RWPE2 (cell line): ENCODE measurements around the gene XRRA1.
A peak's percentile ranks its signal among the peaks of the same experiment; 100 is the strongest.

Source experiments
- ATAC-seq: fragments of 200-7000 bp; cut with Tn5 transposase; 3 replicates; pipeline ENCODE4 v1.9.1; 2021; ENCODE audit warnings: low read depth
- DNase-seq: peaks from one replicate; pipeline ENCODE4 v3.0.0-alpha.2; 2020; ENCODE audit warnings: low spot score
- H3K27ac ChIP-seq: fragments of 450-650 bp; 2 replicates; pipeline ENCODE4 v1.5.1; 2017; ENCODE audit warnings: mild to moderate bottlenecking; ENCODE audit not compliant: poor library complexity, severe bottlenecking
- H3K27me3 ChIP-seq: fragments of 250-450 bp; sonication (Bioruptor Pico); 2 replicates; pipeline ENCODE4 v1.5.1; 2021; ENCODE audit warnings: mild to moderate bottlenecking, moderate library complexity; ENCODE audit not compliant: insufficient read depth, poor library complexity, severe bottlenecking
- H3K36me3 ChIP-seq: fragments of 250-450 bp; sonication (Bioruptor Pico); 2 replicates; pipeline ENCODE4 v1.5.1; 2020; ENCODE audit warnings: low read depth, mild to moderate bottlenecking, moderate library complexity
- H3K4me1 ChIP-seq: fragments of 250-450 bp; sonication (Bioruptor Pico); 2 replicates; pipeline ENCODE4 v1.5.1; 2021; ENCODE audit warnings: mild to moderate bottlenecking, moderate library complexity; ENCODE audit not compliant: insufficient read depth, poor library complexity, severe bottlenecking
- H3K4me3 ChIP-seq: fragments of 250-450 bp; sonication (Bioruptor Pico); 2 replicates; pipeline ENCODE4 v1.5.1; 2021; ENCODE audit warnings: mild to moderate bottlenecking, moderate library complexity; ENCODE audit not compliant: severe bottlenecking
- H3K9me3 ChIP-seq: fragments of 250-450 bp; sonication (Bioruptor Pico); 2 replicates; pipeline ENCODE4 v1.5.1; 2021; ENCODE audit warnings: mild to moderate bottlenecking, moderate library complexity; ENCODE audit not compliant: severe bottlenecking
- TF ChIP-seq, protein P1 (sequence below): fragments of 450-650 bp; IDR thresholded peaks from one replicate; pipeline ENCODE4 v1.5.1; 2017; ENCODE audit warnings: mild to moderate bottlenecking, moderate library complexity; ENCODE audit not compliant: poor library complexity, severe bottlenecking

The XRRA1 gene

DNA sequence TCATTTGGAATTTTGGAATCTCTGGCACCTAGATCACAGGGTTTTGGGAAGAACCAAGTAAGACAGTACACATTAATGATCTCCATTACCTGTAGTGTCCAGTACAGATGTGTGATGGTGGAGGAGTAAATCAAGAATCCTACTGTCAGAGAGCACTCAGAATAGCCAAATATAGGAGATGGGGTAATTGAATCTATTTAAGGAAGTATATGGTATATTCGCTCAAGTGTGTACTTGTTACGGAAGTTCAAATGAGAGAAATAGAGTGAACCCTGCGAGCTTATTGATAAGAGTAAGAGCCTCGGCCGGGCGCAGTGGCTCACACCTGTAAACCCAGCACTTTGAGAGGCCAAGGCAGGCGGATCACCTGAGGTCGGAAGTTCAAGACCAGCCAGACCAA, 2.3 kb upstream of the XRRA1 start:
- no peak overlapping the region for H3K4me3 ChIP-seq
- no peaks in the 10 kb centered on the region for H3K9me3 ChIP-seq
- no peak for DNase-seq
- TF ChIP-seq, protein P1, sequence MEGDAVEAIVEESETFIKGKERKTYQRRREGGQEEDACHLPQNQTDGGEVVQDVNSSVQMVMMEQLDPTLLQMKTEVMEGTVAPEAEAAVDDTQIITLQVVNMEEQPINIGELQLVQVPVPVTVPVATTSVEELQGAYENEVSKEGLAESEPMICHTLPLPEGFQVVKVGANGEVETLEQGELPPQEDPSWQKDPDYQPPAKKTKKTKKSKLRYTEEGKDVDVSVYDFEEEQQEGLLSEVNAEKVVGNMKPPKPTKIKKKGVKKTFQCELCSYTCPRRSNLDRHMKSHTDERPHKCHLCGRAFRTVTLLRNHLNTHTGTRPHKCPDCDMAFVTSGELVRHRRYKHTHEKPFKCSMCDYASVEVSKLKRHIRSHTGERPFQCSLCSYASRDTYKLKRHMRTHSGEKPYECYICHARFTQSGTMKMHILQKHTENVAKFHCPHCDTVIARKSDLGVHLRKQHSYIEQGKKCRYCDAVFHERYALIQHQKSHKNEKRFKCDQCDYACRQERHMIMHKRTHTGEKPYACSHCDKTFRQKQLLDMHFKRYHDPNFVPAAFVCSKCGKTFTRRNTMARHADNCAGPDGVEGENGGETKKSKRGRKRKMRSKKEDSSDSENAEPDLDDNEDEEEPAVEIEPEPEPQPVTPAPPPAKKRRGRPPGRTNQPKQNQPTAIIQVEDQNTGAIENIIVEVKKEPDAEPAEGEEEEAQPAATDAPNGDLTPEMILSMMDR, result no peak
- H3K27ac ChIP-seq, result no peak overlapping the region
- ATAC-seq, result no peak
- H3K36me3 ChIP-seq, result peaks cover 48% of the 10 kb centered on the region
- no peaks in the 10 kb centered on the region for H3K27me3 ChIP-seq
- no peaks in the 10 kb centered on the region for H3K4me1 ChIP-seq

DNA sequence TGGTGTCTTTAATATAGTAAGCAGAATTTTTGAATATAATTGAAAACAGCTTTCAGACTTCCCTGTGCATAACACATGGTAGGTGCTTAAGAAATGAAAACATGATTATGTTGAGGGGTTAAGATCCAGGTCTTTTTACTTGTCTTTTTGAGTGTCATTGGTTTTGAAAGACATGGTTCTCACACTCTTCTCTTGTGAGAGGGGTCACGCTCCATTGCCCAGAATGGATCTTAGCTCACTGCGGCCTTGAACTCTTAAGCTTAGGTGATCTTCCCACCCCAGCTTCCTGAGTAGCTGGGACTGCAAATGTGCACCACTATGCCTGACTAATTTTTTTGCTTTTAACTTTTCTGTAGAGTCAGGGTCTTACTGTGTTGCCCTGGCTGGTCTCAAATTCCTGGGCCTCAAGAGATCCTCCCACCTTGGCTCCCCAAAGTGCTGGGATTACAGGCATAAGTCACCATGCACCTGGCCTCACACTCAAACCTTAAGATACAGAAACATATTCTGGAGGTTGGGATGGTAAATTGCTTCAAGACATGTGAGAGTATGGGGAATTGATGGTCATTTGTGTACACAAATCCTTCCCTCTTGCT, 1.6 kb upstream of the XRRA1 start:
- Histone ChIP-seq H3K4me1 (no peaks in the 10 kb centered on the region), H3K27ac (peak overlapping the region; percentile 55), H3K4me3 (peak overlapping the region; percentile 85), H3K9me3 (no peaks in the 10 kb centered on the region), H3K36me3 (peaks cover 44% of the 10 kb centered on the region), H3K27me3 (no peaks in the 10 kb centered on the region)
- TF ChIP-seq, protein P1, result no peak
- DNase-seq (no peak), ATAC-seq (no peak)

DNA sequence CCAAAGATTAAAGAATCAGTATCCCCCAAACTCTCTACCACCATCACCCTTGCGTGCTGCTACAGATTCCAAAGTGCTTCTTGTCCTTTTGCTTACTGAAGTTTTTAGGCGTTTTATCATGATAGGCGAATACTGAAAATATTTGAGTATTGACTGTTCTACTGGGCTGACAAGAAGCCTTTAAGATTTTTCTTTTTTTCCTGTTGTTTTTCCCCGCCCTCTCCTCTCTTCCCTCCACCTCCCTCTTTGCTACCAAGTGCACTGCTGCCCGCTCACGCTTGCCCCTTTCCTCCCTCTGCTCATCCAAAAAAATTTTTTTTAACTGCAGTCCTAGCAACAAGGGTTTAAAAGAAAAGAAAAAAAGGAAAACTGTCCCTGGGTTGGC, 854 bp upstream of the XRRA1 start:
- Histone ChIP-seq H3K36me3 (peaks cover 42% of the 10 kb centered on the region), H3K4me1 (peaks cover 4% of the 10 kb centered on the region), H3K9me3 (no peaks in the 10 kb centered on the region), H3K4me3 (peak overlapping the region; percentile 85), H3K27ac (peak overlapping the region; percentile 55), H3K27me3 (no peaks in the 10 kb centered on the region)
- ATAC-seq (no peak), DNase-seq (no peak)
- TF ChIP-seq, protein P1, result no peak

DNA sequence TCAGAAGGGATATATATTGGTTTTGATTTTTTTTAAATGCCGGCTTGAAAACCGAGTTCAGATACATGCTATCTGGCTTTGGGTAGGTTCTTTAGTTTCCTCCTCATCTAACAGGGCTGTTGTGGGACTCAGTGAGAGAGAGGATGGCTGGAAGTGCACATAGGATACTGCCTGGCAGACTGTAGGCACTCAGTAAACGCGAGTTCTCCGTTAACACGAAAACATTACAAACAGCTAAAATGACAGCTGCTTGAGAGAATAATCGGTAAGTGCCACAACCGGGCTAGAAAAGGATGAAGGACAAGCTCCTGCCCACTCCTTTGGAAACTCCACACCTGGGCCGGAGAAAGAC, 369 bp downstream of the XRRA1 start:
- DNase-seq, result no peak
- Histone ChIP-seq H3K27ac (peak overlapping the region; percentile 55), H3K4me3 (peak overlapping the region; percentile 85), H3K4me1 (peaks cover 16% of the 10 kb centered on the region), H3K9me3 (no peaks in the 10 kb centered on the region), H3K27me3 (no peaks in the 10 kb centered on the region), H3K36me3 (peaks cover 39% of the 10 kb centered on the region)
- TF ChIP-seq, protein P1, result no peak
- ATAC-seq, result peak; percentile 47

DNA sequence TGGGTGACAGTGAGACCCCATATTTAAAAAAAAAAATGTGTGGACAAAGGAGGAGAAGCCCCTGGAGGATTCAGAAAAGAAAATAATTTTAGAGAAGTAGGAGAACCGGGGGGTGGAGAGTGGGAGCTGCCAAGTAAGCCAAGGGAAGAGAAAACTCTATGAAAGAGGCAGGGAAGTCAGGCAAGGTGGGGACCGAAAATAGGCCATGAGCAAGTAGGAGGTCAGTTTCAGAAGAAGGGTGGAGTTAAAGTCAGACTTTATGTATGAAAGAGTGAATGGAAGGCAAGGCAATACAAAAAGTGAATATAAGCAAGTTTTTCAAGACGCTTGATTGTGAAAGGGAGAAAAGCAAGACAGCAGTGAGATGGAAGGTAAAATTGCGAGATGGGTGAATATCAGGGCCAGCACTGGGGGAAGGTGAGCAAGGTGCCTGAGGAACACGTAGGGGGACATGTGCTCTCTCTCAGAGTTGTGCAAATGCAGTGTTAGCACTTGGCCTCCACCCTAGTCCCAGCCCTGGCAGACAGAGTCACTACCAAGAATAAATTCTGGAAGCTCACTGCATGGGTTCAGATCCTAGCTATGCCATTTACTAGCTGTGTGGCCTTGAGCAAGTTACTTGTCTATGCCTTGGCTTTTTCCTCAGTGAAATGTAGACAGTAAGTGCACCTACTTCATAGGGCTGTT, 6.7 kb downstream of the XRRA1 start:
- H3K4me3 ChIP-seq, result no peak overlapping the region
- peaks cover 28% of the 10 kb centered on the region for H3K4me1 ChIP-seq
- DNase-seq (no peak), ATAC-seq (no peak)
- peak overlapping the region; percentile 92 for H3K27ac ChIP-seq
- TF ChIP-seq, protein P1, result no peak
- no peaks in the 10 kb centered on the region for H3K9me3 ChIP-seq
- peaks cover 34% of the 10 kb centered on the region for H3K36me3 ChIP-seq
- H3K27me3 ChIP-seq, result no peaks in the 10 kb centered on the region
